DMS153 treated with DMSO at 0.1 percent for 48 hours (cell line): ENCODE data around the gene CEP112.

Experiments used
- DNase-seq: peaks from one replicate; lab custom pipeline; 2025; ENCODE audit not compliant: unreplicated experiment; lab: John Stamatoyannopoulos, UW

CEP112 gene

DNA sequence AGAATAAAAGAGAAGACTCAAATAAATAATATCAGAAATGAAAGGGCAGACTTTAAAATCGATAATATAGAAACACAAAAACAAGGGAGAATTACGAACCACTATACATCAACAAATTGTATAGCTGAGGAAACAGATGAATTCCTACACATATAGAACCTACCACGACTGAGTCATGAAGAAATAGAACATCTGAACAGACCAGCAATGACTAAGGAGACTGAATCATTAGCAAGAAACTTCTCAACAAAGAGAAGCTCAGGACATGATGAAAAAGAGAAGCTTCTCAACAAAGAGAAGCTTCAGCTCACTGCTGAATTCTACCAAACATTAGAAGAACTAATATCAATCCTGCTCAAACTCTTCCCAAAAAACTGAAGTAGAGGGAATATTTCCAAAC, 255.9 kb downstream of the CEP112 start:
- DNase-seq, result no peak

DNA sequence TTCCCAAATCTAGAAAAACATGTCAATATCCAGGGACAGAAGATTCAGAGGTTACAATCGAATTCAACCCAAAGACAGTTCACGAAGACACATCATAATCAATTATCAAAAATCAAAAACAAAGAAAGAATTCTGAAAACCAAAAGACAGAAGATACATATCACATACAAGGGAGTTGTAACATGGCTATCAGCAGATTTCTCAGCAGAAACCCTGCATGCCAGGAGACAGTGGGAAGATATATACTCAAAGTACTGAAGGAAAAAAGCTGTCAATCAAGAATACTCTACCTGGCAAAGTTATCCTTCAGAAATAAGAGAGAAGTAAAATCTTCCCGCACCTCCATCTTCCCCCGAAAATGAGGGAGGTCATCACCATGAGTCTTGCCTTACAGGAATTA, 258.6 kb downstream of the CEP112 start:
- DNase-seq, result no peak

DNA sequence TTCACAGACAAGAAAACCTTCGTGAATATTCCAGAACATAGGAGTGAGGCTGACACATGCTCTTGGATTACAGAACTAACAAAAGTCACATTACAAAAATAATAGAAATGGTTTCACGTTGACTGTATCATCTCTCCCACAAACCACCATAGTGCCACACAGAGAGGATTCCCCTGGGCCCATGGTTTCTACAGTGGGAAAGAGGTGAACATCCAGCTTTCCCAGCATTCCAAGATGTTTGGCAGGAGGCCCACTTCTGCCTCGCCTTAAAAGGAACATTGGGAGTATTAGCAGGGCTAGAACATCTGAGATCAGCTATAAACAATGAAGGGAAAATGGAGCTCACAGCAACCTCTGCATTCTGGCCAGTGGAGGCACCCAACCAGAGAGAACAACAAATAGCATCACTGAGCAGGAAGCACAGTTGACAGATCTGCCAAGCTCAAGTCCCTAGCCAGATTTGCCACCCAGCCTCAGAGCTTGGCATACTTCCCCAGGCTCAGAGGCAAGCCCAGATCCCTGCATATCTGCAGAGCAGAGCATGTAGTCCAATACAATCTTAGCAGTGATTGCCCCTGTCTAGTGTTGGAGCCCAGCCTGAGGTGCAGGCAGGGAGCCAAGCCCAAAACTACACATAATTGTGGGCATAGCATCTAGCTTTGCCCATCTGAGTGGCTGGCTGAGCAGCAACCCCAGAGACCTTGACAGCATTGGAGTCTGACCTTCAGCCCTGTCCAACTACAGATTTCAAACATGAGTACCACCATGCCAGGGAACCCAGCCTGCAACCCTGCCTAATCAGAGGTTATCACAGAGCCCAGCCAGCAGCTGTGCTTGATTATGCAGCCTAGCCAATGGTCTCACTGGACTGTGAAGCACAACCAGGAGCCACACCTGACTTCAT, 260.4 kb downstream of the CEP112 start:
- no peak for DNase-seq

DNA sequence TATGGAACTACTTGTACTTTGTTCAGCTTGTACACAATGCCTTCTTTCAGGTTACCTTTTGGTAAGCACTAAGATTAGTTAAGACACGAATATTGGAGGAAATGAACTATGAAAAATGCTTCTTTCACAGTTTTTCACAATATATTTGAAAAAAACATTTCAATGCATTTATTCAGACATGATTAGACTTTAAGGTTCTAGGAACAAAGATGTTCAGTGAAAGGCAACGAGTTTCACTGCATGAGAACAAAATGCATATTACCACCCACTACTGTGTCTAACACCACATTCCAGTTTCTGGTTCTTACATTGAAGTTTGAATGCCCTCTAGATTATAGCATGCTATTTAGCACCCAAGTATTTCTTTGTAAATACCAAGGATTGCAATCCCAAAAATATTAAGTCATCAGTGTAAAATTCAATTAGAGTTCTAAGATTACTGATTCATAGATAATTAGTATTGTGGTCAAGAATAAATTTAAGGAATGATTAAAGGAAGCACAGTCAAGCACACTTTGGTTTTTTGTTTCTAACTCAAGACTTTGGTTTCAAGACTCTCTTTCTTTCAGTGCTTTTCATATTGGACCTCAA, 261.7 kb downstream of the CEP112 start:
- no peak for DNase-seq

GRCh38 chr17:65926599-65926998, 265.3 kb downstream of the CEP112 start:
- no peak for DNase-seq

GRCh38 chr17:65925606-65926307, 266.2 kb downstream of the CEP112 start:
- DNase-seq, result no peak

DNA sequence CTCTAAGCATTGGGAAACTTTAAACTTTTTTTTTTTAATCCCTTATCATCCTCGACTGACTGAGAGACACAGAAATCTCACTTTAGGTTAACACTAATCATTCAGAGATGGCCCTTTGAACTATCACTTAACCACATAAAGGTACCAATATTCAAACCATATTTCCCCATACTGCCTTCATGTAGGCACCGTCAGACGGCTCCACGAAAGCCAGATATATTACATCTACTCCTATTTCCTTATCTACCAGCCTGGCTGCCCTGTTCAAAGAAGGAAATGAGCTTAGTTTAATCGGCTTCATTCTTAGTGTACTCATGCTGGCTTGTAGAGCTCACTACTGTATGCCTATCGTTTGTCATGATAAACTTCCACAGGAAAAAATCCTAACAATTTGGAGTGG, 270.9 kb downstream of the CEP112 start:
- no peak for DNase-seq

GRCh38 chr17:65918916-65919315, 273.0 kb downstream of the CEP112 start:
- no peak for DNase-seq

DNA sequence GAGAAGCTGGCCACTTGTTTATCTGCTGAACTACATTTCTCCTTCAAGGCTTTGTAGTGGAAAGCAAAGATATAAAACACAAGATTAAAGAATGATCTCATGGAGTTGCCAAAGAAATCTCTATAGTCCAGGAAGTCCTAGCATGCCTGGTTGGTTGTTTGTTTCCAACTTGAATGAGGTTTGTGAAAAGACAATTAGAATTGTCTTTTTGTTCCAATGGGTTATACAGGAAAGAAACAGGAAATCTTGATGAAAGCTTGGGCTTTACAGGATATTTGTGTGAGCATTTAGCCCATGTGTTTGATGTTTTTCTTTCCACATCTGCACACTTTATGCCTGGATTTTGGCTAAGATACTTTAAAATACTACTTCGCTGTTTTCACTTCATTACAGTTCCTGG, 273.4 kb downstream of the CEP112 start:
- no peak for DNase-seq

DNA sequence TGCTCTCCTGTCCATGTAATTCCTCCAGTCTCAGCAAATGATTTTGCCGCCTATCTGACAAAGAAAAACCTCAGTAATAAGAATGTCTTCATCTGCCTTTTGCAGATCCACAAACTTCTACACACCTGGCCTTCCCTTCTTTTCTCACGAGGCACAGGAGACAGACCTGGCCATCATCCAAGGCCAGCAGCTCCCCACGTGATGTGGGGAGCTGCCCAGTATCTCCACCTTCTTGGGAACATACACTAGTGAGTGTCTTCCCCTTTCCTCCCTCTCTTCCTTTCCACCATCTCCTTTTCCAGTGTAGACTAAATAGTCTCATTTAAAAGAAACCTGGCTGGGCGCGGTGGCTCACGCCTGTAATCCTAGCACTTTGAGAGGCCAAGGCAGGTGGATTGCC, 274.4 kb downstream of the CEP112 start:
- no peak for DNase-seq

DNA sequence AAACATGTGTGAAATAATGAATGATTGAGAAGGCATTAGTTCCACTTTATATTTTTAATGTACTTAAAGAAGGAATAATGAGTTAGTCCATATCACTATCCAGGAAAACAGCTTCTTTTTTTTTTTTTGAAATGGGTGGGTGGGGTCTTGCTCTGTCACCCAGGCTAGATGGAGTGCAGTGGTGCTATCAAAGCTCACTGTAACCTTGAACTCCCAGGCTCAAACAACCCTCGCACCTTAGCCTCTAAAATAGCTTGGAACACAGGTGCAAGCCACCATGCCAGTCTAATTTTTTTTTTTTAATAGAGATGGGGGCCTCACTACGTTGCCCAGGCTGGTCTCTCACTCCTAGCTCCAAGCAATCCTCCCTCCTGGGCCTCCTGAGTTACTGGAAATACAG, 275.5 kb downstream of the CEP112 start:
- no peak for DNase-seq

GRCh38 chr17:65914784-65915342, 277.1 kb downstream of the CEP112 start:
- DNase-seq, result no peak

DNA sequence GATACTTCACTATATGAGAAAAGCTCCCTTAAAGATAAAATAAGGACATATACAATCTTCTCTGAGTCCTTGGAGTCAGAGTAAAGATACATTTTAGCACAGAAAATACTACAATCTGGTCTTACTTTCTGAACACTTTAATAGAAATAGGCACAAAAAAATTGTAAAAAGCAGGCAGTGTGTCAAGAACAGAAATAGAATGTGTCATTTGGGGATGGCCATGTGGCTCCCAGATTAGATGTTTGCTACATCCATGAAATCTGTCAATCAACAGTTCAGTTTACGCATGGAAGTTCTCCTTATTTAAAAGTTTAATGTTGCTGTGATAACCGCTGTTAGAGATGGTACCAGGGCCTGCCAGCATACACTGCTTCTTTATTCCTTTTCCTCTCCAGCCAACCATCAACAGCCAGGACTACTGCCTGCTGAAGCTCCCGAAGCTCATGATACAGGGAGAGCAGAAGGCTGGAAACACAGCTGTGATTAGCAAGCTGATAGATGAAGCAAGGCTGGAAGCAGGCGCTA, 278.5 kb downstream of the CEP112 start:
- no peak for DNase-seq

GRCh38 chr17:65910836-65911235, 281.1 kb downstream of the CEP112 start:
- no peak for DNase-seq

- no peak for DNase-seq
These were observed 289.0 kb downstream of the CEP112 start for GRCh38 chr17:65902831-65903522.

DNA sequence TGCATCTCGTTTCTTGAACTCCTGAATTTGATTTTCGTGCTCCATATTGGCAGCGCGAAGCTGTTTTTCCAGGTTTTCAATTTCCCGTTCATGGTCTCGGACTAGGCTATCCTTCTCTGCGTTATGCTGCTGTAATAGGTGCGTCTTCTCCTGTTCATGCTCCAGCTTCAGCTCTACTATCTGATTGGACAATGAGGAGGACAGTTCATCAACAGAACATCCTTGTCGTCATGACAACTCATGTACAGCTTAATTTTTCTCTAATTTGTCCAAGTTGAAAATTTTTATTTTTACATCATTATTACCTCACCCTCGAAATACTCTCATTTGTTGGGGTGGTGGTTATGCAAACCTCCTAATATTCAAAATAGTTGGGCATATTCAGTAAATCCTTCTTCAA, 289.8 kb downstream of the CEP112 start:
- no peak for DNase-seq

DNA sequence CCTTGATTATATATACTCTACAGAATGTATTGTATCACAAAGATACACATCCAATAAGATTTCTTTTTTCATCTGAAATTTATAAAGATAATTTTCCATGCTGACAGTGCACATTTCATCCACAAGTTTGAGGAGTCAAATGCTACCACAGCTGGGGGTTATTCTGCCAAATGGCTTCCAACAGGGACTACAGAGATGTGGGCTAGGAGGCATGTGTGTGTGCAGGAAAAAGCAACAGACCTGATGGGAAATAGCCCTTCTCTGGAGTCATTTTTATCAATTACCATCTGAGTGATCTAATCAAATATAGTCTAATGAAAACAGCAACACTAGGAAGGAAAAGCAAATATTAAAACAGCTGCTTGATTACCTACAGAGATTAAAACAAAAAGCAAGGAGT, 290.5 kb downstream of the CEP112 start:
- no peak for DNase-seq

- no peak for DNase-seq
These were observed 291.7 kb downstream of the CEP112 start for GRCh38 chr17:65900216-65900615.

DNA sequence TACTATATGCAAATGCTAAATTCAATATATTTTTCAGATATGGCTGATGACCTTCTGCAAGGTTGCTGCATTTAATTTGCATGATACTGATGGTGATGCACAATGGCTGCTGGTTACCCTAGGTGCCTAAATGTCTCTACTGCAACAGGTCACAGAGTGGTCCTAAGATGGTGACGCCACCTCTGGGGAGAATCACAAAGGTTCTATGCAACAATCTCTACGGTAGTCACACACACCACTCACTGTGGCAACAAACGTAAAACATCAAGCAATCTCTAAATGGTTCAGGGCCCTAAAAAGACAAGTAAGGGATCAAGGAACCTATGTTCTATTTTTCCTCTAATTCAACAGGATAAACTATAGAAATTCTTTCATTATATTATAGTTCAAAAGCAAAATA, 293.3 kb downstream of the CEP112 start:
- DNase-seq, result no peak

GRCh38 chr17:65896889-65897288, 295.0 kb downstream of the CEP112 start:
- DNase-seq, result no peak

DNA sequence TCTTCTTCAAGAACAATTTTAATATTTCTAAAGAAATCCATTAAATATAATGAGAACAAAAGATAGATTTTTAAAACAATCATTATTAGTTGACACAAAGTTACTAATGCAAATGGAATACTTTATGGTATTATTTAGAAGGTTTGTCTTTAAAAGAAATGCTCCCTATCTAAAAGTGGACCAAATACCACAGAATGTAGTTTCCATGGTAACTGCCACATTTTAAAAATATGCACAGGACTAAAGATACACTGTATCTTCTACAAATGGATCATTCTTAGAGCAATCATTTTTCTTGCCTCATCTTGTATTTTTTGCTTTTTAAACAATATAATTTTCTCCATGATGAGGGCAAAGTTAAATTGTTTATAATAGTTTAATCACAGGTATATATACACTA, 296.0 kb downstream of the CEP112 start:
- no peak for DNase-seq
